ENCODE measurements around the gene ATAD3C. TPM values are rescaled to one million over a fixed set of nuclear protein-coding genes. Genes with fewer than 3 reads are reported as not detected.

Gene ATAD3C
- total RNA-seq, 2 experiments from 2014 or later: 1.0 to 1.4 TPM

- Mint-ChIP-seq H3K4me3 (no peak overlapping the region), H3K4me1 (ENCODE audit: low read depth) (peaks cover 9% of the 10 kb centered on the region), H3K27me3 (ENCODE audit: low read depth) (peaks cover 12% of the 10 kb centered on the region), H3K9me3 (ENCODE audit: insufficient read depth) (no peaks in the 10 kb centered on the region), H3K27ac (no peak overlapping the region), H3K36me3 (ENCODE audit: low read depth) (no peaks in the 10 kb centered on the region)
- ATAC-seq: peak; percentile 11
- no peak for DNase-seq
- CTCF ChIA-PET: no interaction called here
- POLR2A ChIA-PET: interaction anchor here (0.7 kb wide), 2 partner anchors 13 to 107 kb away, joined by 3 read pairs; partner anchors contain the start of gene ANKRD65
These were observed 15.7 kb upstream of the ATAD3C start for GRCh38 chr1:1433804-1434130.

DNA sequence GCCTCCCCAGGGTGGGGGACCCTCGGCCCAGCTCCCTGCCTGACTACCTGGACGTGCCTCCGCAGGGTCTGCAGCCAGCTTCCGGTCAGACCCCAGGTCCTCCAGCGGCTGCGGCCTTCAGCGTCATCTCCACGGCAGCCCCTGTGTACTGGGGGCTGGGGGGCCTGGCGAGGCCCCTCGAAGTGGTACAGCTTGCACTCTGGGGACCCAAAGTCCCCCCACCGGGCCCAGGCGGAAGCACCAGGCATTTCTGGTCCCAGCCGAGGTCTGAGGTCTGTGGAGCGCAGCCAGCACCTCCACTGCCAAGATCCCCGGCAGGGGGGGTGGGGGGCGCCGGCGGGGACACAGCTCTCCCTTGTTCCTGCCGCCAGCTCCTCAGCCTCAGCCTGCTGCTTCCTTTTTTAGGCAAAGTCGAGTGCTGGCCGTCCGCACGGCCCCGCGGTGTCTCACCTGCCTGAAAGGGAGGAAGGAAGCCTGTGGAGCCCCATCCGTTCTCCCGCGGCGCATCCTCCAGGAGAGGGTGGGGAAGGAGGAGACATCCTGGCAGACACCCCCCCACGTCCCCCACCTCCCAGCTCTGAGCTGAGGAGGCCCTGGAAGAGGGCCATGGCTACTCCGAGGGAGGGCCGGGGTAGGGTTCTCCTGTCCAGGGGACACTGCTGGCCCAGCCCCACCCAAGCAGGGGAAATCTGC, 15.2 kb upstream of the ATAD3C start:
- no peak overlapping the region for H3K27ac Mint-ChIP-seq
- ATAC-seq (no peak), DNase-seq (no peak)
- CTCF ChIA-PET: no interaction called here
- peaks cover 9% of the 10 kb centered on the region for H3K4me1 Mint-ChIP-seq (ENCODE audit: low read depth)
- H3K36me3 Mint-ChIP-seq (ENCODE audit: low read depth): no peaks in the 10 kb centered on the region
- no peaks in the 10 kb centered on the region for H3K9me3 Mint-ChIP-seq (ENCODE audit: insufficient read depth)
- peaks cover 12% of the 10 kb centered on the region for H3K27me3 Mint-ChIP-seq (ENCODE audit: low read depth)
- no peak overlapping the region for H3K4me3 Mint-ChIP-seq
- POLR2A ChIA-PET: interaction anchor here (0.7 kb wide), 2 partner anchors 14 to 108 kb away, joined by 3 read pairs; partner anchors contain the start of gene ANKRD65

GRCh38 chr1:1434824-1435105, 14.7 kb upstream of the ATAD3C start:
- ChIA-PET POLR2A (no interaction called here), CTCF (no interaction called here)
- Mint-ChIP-seq H3K36me3 (ENCODE audit: low read depth) (no peaks in the 10 kb centered on the region), H3K4me1 (ENCODE audit: low read depth) (peaks cover 9% of the 10 kb centered on the region), H3K4me3 (peak overlapping the region; percentile 8), H3K27ac (no peak overlapping the region), H3K9me3 (ENCODE audit: insufficient read depth) (no peaks in the 10 kb centered on the region), H3K27me3 (ENCODE audit: low read depth) (peaks cover 8% of the 10 kb centered on the region)
- ATAC-seq (no peak), DNase-seq (no peak)

DNA sequence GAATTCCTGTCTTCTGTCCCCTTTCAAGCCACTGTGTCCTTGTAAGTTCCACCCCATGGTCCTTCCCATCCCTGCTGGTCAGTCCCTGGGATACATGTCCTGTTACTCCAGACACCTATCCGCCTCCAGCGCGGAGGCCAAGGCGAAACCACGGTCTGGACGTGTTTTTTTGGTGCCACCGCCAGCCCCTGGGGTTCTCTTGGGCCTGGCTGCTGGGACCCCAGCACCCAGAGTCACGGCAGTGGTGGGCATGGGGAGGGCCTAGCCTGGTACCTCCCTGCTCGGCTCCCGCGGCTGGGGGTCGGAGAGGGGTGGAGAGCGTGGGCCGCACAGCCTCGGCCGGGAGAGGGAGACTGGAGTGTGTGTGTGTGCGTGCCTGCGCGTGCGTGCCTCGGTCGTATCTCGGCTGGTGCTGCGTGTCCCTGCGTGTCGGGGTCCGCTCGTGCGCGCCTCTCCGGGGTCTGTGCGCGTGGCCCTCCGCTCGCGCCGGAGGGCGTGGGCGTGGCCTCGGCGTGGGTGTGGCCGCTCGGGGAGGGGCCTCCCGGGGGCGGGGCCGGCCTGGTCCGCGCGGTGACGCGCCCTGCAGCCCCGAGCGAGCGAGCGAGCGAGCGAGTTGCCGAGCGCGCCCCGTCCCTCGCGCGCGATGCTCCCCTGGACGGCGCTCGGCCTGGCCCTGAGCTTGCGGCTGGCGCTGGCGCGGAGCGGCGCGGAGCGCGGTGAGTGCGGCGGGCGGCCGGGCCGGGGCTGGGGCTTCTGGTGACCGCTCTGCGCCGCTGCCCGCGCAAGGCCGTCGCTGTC, 14.2 kb upstream of the ATAD3C start, which contains the start of gene VWA1:
Gene VWA1 (plus strand): TSS at position 585 of the 798 bp plus-strand sequence. CDS start 59 bp downstream, at position 644.
- Mint-ChIP-seq H3K27ac (no peak within 1 kb of the TSS), H3K4me1 (ENCODE audit: low read depth) (peaks cover 9% of the 10 kb centered on the region), H3K4me3 (peak within 1 kb of the TSS; percentile 52), H3K27me3 (ENCODE audit: low read depth) (peaks cover 8% of the 10 kb centered on the region), H3K36me3 (ENCODE audit: low read depth) (no peaks in the 10 kb centered on the region), H3K9me3 (ENCODE audit: insufficient read depth) (no peaks in the 10 kb centered on the region)
- ChIA-PET CTCF (no interaction called here), POLR2A (no interaction called here)
- DNase-seq: peak; percentile 73
- peak; percentile 85 for ATAC-seq

DNA sequence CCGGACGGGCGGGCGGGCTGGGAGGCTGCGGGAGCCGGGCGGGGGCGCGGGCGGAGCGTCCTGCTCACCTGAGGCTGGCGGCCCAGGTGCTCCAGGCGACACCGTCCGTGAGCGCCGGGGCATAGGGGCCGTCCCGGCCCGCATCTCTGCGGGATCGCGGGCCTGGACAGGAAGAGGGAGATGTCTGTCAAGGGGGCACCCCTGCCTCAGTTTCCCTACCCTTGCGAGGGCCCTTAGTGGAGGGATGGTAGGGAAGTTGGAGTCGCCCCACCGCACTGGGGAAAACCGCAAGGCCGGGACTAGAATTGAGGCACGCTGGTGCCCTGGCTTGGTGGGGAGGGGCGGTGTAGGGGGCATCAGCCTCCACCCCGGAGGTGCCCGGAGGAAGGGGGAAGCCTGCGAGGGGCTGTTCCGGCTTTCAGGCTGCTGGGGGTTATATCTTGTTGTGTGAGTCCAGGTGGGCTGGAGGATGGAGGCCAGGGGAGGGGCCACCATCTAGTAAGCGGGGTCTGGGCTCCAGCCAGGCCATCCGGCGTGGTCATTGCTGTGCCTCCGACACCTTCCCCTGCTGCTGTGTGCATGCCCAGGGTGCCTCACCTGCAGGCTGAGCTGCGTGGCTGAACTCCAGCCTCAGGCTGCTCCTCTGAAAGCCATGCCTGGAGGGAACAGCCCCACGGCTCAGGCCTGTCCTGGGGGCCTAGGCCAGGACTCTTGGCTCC, 13.4 kb upstream of the ATAD3C start:
- Mint-ChIP-seq H3K27me3 (ENCODE audit: low read depth) (peaks cover 8% of the 10 kb centered on the region), H3K4me1 (ENCODE audit: low read depth) (peaks cover 12% of the 10 kb centered on the region), H3K9me3 (ENCODE audit: insufficient read depth) (no peaks in the 10 kb centered on the region), H3K4me3 (peak overlapping the region; percentile 52), H3K27ac (no peak overlapping the region), H3K36me3 (ENCODE audit: low read depth) (no peaks in the 10 kb centered on the region)
- ChIA-PET CTCF (interaction anchor here (1.5 kb wide), 1 partner anchor 65 kb away, joined by 4 read pairs; no protein-coding TSS in a partner anchor), POLR2A (no interaction called here)
- no peak for ATAC-seq
- DNase-seq: no peak

DNA sequence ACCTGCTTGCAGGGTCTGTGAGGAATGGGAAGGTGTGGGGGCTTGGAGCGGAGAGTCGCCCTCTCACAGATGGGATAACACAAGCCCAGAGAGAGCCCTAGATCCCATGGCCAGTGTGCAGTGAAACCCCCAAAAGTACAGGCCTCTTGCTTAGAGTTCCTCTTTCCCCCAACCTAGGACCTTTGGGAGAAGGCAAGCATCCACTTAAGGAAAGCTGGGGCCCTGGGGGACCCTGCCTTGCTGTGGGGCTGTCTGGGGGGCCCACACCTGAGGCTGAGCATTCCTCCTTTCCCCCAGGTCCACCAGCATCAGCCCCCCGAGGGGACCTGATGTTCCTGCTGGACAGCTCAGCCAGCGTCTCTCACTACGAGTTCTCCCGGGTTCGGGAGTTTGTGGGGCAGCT, 12.9 kb upstream of the ATAD3C start:
- DNase-seq (no peak), ATAC-seq (no peak)
- Mint-ChIP-seq H3K4me3 (peak overlapping the region; percentile 52), H3K9me3 (ENCODE audit: insufficient read depth) (no peaks in the 10 kb centered on the region), H3K27me3 (ENCODE audit: low read depth) (peaks cover 8% of the 10 kb centered on the region), H3K36me3 (ENCODE audit: low read depth) (no peaks in the 10 kb centered on the region), H3K27ac (no peak overlapping the region), H3K4me1 (ENCODE audit: low read depth) (peaks cover 12% of the 10 kb centered on the region)
- CTCF ChIA-PET: interaction anchor here (1.5 kb wide), 1 partner anchor 65 kb away, joined by 4 read pairs; no protein-coding TSS in a partner anchor
- POLR2A ChIA-PET: no interaction called here

- Mint-ChIP-seq H3K4me3 (no peak overlapping the region), H3K27ac (no peak overlapping the region), H3K4me1 (ENCODE audit: low read depth) (peaks cover 12% of the 10 kb centered on the region), H3K27me3 (ENCODE audit: low read depth) (peaks cover 8% of the 10 kb centered on the region), H3K36me3 (ENCODE audit: low read depth) (no peaks in the 10 kb centered on the region), H3K9me3 (ENCODE audit: insufficient read depth) (no peaks in the 10 kb centered on the region)
- ChIA-PET POLR2A (no interaction called here), CTCF (interaction anchor here (1.1 to 1.5 kb wide), 2 partner anchors 9 to 66 kb away, joined by 3 to 4 read pairs; no protein-coding TSS in a partner anchor)
- no peak for ATAC-seq
- no peak for DNase-seq
These were observed 12.2 kb upstream of the ATAD3C start for GRCh38 chr1:1437033-1437903.

- ChIA-PET POLR2A (no interaction called here), CTCF (interaction anchor here (1.1 to 1.5 kb wide), 2 partner anchors 8 to 66 kb away, joined by 3 to 4 read pairs; no protein-coding TSS in a partner anchor)
- no peak for ATAC-seq
- H3K36me3 Mint-ChIP-seq (ENCODE audit: low read depth): no peaks in the 10 kb centered on the region
- H3K9me3 Mint-ChIP-seq (ENCODE audit: insufficient read depth): no peaks in the 10 kb centered on the region
- no peak for DNase-seq
- no peak overlapping the region for H3K4me3 Mint-ChIP-seq
- peaks cover 12% of the 10 kb centered on the region for H3K4me1 Mint-ChIP-seq (ENCODE audit: low read depth)
- H3K27ac Mint-ChIP-seq: no peak overlapping the region
- peaks cover 8% of the 10 kb centered on the region for H3K27me3 Mint-ChIP-seq (ENCODE audit: low read depth)
These were observed 11.5 kb upstream of the ATAD3C start for GRCh38 chr1:1437904-1438376.

DNA sequence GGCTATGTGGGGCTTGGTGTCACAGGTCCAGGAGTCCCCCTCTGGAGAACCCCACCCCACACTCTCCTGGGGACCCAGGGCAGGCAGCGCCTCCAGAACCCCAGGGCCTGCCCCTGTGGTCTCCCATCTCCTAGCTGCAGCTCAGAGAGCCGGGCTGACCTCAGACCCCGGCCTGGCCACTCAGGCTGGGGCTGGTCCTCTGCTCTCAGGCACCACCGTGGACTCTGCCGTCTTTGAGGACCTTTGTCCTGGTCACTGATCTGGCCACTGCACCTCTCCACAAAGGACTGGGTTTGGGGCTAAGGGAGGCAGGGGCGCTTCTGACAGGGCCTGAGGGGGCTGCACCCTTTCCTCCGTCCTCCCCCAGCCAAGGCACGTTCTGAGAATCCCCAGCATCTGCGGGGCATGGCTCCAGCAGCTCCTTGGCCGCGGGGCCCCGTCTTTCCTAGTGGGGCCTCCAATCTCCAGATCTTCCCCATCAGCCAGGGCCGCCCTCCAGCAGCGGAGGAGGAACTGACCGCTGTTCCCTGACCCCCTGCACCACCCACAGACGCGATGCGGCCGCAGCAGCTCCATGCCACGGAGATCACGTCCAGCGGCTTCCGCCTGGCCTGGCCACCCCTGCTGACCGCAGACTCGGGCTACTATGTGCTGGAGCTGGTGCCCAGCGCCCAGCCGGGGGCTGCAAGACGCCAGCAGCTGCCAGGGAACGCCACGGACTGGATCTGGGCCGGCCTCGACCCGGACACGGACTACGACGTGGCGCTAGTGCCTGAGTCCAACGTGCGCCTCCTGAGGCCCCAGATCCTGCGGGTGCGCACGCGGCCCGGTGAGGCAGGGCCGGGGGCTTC, 10.7 kb upstream of the ATAD3C start:
- H3K4me3 Mint-ChIP-seq: no peak overlapping the region
- POLR2A ChIA-PET: no interaction called here
- peaks cover 8% of the 10 kb centered on the region for H3K27me3 Mint-ChIP-seq (ENCODE audit: low read depth)
- H3K4me1 Mint-ChIP-seq (ENCODE audit: low read depth): peaks cover 12% of the 10 kb centered on the region
- H3K9me3 Mint-ChIP-seq (ENCODE audit: insufficient read depth): no peaks in the 10 kb centered on the region
- DNase-seq: no peak
- no peaks in the 10 kb centered on the region for H3K36me3 Mint-ChIP-seq (ENCODE audit: low read depth)
- no peak overlapping the region for H3K27ac Mint-ChIP-seq
- CTCF ChIA-PET: no interaction called here
- ATAC-seq: no peak

GRCh38 chr1:1439546-1440261, 9.8 kb upstream of the ATAD3C start:
- peaks cover 8% of the 10 kb centered on the region for H3K27me3 Mint-ChIP-seq (ENCODE audit: low read depth)
- ChIA-PET CTCF (interaction anchor here (1.9 to 3.0 kb wide), 3 partner anchors 8 to 33 kb away, joined by 6 to 18 read pairs (median 9); partner anchors contain the start of gene MRPL20), POLR2A (no interaction called here)
- H3K4me1 Mint-ChIP-seq (ENCODE audit: low read depth): peaks cover 10% of the 10 kb centered on the region
- no peak for DNase-seq
- no peaks in the 10 kb centered on the region for H3K36me3 Mint-ChIP-seq (ENCODE audit: low read depth)
- no peak overlapping the region for H3K27ac Mint-ChIP-seq
- no peaks in the 10 kb centered on the region for H3K9me3 Mint-ChIP-seq (ENCODE audit: insufficient read depth)
- no peak overlapping the region for H3K4me3 Mint-ChIP-seq
- no peak for ATAC-seq
